ENCODE measurements around the gene DLGAP1. TPM values are rescaled to one million over a fixed set of nuclear protein-coding genes. Genes with fewer than 3 reads are reported as not detected.

DLGAP1 gene
- total and polyA plus RNA-seq, 2 of the 8 experiments (the other 6 are each of a cell fraction or from before 2014, with no cell fraction given), result 11.8 to 16.9 TPM

GRCh38 chr18:4074647-4075046, 380.5 kb downstream of the DLGAP1 start (continued):
- no peak for TF ChIP-seq CHD7 (IDR thresholded peaks at IDR 0.05; ENCODE audit: insufficient replicate concordance, low read length)
- no peak for TF ChIP-seq EGR1 (IDR thresholded peaks at IDR 0.05; ENCODE audit: borderline replicate concordance, low read depth, low read length)
- no peak for TF ChIP-seq SIX5 (IDR thresholded peaks at IDR 0.05; ENCODE audit: low read depth, low read length)
- TF ChIP-seq USF2 (IDR thresholded peaks at IDR 0.05; ENCODE audit: low read length), result no peak
